ENCODE results near the gene TNFRSF1A.

- TF ChIP-seq CTCF (conservative IDR thresholded peaks at IDR 0.05; ENCODE audit: low read length) (no peak), EZH2phosphoT487 (IDR thresholded peaks at IDR 0.05; ENCODE audit: borderline replicate concordance) (no peak)
Observed at GRCh38 chr12:6352193-6353173, 10.6 kb upstream of the TNFRSF1A start.

All from Loucy (cell line).